BLaER1 treated with 17β-estradiol and CSF1 and Interleukin-3, amounts not matched to agents 10 nM and 100 nM (cell line): ENCODE measurements around the gene ARHGAP33.

Experiments
- H3K27ac ChIP-seq, 11 experiments: shearing (Covaris generic); formaldehyde crosslinking; 2 replicates each; pipeline ENCODE4 v1.8.1; 2022
- H3K27me3 ChIP-seq, 11 experiments: shearing (Covaris generic); formaldehyde crosslinking; 2 replicates each; pipeline ENCODE4 v1.8.1; 2022
- H3K36me3 ChIP-seq, 11 experiments: shearing (Covaris generic); formaldehyde crosslinking; 2 replicates each; pipeline ENCODE4 v1.8.1; 2022
- H3K4me1 ChIP-seq, 10 experiments: shearing (Covaris generic); formaldehyde crosslinking; 2 replicates each; pipeline ENCODE4 v1.8.1; 2022
- H3K4me2 ChIP-seq, 11 experiments: shearing (Covaris generic); formaldehyde crosslinking; 2 replicates each; pipeline ENCODE4 v1.8.1; 2022
- H3K4me3 ChIP-seq, 10 experiments: shearing (Covaris generic); formaldehyde crosslinking; 2 replicates each; pipeline ENCODE4 v1.8.1; 2022
- H3K9ac ChIP-seq, 11 experiments: shearing (Covaris generic); formaldehyde crosslinking; 2 replicates each; pipeline ENCODE4 v1.8.1; 2022
- H3K9me3 ChIP-seq, 11 experiments: shearing (Covaris generic); formaldehyde crosslinking; replicated peaks in 1 of 11; 2 replicates each; pipeline ENCODE4 v1.8.1; 2022
- H4K20me1 ChIP-seq, 11 experiments: shearing (Covaris generic); formaldehyde crosslinking; 2 replicates each; pipeline ENCODE4 v1.8.1; 2022
- Cebpa-rat ChIP-seq, 11 experiments: shearing (Covaris generic); IDR thresholded peaks; 2 replicates each; pipeline ENCODE4 v1.8.1; 2022

The ARHGAP33 gene

DNA sequence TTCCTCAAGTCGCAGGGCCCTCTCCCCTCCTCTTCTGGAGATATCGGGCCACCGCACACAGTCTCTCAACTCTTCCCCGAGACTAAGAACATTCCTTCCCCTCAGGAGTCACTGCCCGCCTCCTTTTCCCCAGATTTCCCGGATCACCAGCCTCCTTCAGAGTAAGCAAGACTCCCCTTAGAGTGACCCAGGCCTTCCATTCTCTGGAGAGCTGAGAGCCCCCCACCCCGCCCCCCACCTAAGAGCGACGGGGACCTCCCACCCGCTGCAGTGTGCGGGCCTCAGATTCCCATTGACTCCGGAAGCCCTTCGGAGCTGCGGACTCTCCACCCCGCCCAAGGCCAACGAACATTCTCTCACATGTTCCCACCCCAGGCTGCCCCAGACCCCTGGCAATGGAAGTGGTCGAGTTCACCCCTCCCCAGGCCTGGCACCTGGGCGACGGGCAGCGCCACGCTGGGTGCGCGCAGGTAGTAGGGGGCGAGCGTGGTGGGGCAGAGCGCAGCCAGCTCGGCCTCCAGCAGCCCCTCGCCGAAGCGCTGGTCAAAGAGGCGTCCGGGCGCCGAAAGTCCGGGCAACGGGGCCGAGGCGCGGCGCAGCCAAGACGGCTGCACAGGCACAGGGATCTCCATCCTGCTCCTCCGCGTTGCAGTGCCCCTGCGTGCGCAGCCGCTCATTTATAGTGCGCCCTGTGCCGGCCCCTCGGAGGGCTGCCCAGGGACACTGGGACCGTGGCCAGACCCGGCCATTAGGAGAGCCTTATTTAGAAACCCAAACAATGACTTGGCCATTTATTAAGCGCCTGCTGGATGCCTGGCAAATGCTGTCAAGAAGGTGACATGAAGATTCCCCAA, 18.8 kb upstream of the ARHGAP33 start, which contains the start of gene HSPB6:
TSS of gene HSPB6 (minus strand) at position 653 of the 854 bp plus-strand sequence. CDS start at position 632, 21 bp downstream.
- Histone ChIP-seq H4K20me1 (peaks cover 0 to 24% (median 0%) of the 10 kb centered on the region in 11 experiments; a peak in 7 of 22 replicates), H3K4me2 (peak within 1 kb of the TSS; percentile 81 to 99 (median 95)), H3K27me3 (peaks cover 0 to 14% (median 10%) of the 10 kb centered on the region in 11 experiments; a peak in 12 of 22 replicates), H3K36me3 (peaks cover 29 to 65% (median 50%) of the 10 kb centered on the region in 11 experiments), H3K4me3 (peak within 1 kb of the TSS; percentile 80 to 97 (median 89)), H3K9me3 (no peaks in the 10 kb centered on the region), H3K27ac (peak within 1 kb of the TSS in 10 of 11 experiments; percentile 76 to 97 (median 92); a peak in 20 of 22 replicates), H3K9ac (peak within 1 kb of the TSS; percentile 62 to 98 (median 93); a peak in 21 of 22 replicates), H3K4me1 (peaks cover 25 to 40% (median 31%) of the 10 kb centered on the region in 10 experiments)
- TF ChIP-seq Cebpa-rat (IDR thresholded peaks at IDR 0.05) = no peak

DNA sequence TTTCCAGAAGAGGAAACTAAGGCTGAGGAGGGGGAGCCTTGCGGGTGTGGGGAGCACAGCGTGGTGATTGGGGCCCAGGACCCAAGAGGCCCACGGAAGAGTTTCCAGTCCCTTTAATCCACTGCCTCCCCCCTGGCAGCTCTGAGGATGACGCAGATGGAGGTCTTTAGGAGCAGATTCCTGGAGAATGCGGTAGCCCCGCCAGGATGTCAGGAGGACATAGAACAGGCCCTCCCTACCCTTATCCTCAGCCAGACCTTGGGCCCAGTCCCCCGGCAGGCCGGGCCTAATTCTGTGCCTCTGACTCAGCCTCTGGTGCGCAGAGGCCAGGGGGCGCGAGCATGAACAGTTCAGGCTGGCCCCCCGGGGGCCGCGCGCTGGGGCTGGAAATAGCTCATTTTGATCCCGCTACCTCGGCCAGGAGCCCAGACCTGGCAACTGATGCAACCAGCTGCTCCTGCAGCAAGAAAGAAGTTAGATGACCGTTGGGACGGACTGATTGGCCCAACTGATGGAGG, 18.1 kb upstream of the ARHGAP33 start:
- Histone ChIP-seq H3K27ac (peak overlapping the region in 10 of 11 experiments; percentile 36 to 97 (median 76); a peak in 20 of 22 replicates), H3K36me3 (peaks cover 36 to 66% (median 51%) of the 10 kb centered on the region in 11 experiments), H3K27me3 (peaks cover 0 to 14% (median 10%) of the 10 kb centered on the region in 11 experiments; a peak in 12 of 22 replicates), H3K4me2 (peak overlapping the region; percentile 81 to 99 (median 95)), H3K9me3 (no peaks in the 10 kb centered on the region), H3K4me3 (peak overlapping the region; percentile 80 to 97 (median 89)), H4K20me1 (peaks cover 0 to 19% (median 0%) of the 10 kb centered on the region in 11 experiments; a peak in 7 of 22 replicates), H3K4me1 (peaks cover 25 to 40% (median 30%) of the 10 kb centered on the region in 10 experiments), H3K9ac (peak overlapping the region; percentile 62 to 96 (median 92); a peak in 21 of 22 replicates)
- no peak for TF ChIP-seq Cebpa-rat (IDR thresholded peaks at IDR 0.05)

DNA sequence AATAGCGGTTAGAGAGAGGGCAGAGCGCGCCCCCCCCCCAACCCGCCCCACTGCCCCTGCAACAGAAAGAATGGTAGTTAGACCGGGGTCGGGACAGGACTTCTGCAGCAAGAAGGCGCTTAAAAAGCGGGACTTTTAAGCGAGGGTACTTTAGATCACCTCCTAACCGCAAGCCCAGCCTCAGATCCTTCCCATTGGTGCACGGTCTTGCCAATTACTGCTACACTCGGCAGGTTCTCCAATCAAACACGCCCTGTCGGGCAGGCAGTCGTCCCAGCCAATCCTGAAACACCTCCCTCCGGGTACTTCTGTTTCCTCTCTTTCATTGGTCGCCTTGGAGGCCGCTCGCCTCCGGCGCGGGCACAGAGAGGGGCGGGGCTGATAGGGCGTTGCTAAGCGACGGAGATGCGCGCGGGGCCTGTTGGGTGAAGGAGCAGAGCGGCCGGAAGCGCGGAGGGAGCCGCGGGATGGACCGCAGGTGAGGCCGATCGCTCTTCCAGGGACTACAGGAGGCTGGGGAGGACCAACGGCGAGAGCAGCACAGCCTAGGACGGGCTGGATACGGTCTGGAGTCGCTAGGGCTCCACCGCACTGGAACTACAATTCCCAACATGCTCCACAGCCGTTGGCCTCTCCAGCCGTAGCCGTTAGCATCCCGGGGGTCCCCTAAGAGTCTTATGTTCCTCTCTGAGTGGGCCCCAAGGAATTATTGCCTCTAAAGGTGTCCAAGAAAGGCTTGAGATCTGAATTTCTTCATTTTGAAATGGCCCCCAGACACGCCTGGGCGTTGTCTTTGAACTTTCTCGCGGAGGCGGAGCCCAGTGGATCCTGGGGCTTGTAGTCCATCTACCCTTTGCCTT, 17.4 kb upstream of the ARHGAP33 start, which contains the start of gene PROSER3:
TSS of gene PROSER3 (plus strand) at position 428 of the 860 bp plus-strand sequence. CDS start at position 468, 40 bp downstream.
- peak within 1 kb of the TSS; percentile 88 to 98 (median 93) for H3K9ac ChIP-seq
- no peak for TF ChIP-seq Cebpa-rat (IDR thresholded peaks at IDR 0.05)
- peaks cover 25 to 40% (median 30%) of the 10 kb centered on the region in 10 experiments for H3K4me1 ChIP-seq
- peaks cover 38 to 66% (median 51%) of the 10 kb centered on the region in 11 experiments for H3K36me3 ChIP-seq
- H3K4me3 ChIP-seq = peak within 1 kb of the TSS; percentile 80 to 97 (median 89)
- H3K27ac ChIP-seq = peak within 1 kb of the TSS; percentile 87 to 98 (median 96)
- no peaks in the 10 kb centered on the region for H3K9me3 ChIP-seq
- H3K27me3 ChIP-seq = peaks cover 0 to 14% (median 10%) of the 10 kb centered on the region in 11 experiments; a peak in 12 of 22 replicates
- H4K20me1 ChIP-seq = peaks cover 0 to 19% (median 0%) of the 10 kb centered on the region in 11 experiments; a peak in 7 of 22 replicates
- peak within 1 kb of the TSS; percentile 92 to 99 (median 96) for H3K4me2 ChIP-seq

DNA sequence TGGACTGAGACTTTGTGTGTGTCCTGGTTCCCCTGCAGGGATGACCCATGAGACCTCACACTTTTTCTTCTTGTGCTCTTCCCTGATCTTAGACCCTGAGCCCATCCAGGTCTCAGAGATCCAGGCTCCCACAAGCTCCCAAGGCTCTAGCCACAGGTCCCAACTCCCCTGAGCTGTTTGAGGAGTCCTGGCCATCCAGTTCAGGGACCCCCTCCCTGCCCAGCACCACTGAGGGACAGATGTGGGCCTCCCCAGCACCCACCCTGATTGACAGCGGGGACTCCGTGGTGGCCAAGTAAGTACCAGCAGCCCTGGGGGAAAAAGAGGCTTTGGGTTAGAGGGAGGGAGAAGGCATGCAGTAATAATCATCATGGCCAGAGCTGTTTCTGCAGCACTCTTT, 15.7 kb upstream of the ARHGAP33 start:
- Histone ChIP-seq H3K4me2 (peak overlapping the region; percentile 86 to 98 (median 91); a peak in 21 of 22 replicates), H3K9ac (peak overlapping the region in 10 of 11 experiments; percentile 33 to 98 (median 92); a peak in 18 of 22 replicates), H3K4me1 (peaks cover 25 to 42% (median 30%) of the 10 kb centered on the region in 10 experiments), H3K9me3 (no peaks in the 10 kb centered on the region), H3K27ac (0 out of 22 replicates have a peak overlapping the region, but pooled peaks of 3 of the 11 experiments have one; percentile 3 to 25 (median 6)), H3K4me3 (no peak overlapping the region), H3K27me3 (peaks cover 0 to 14% (median 10%) of the 10 kb centered on the region in 11 experiments; a peak in 12 of 22 replicates), H3K36me3 (peaks cover 41 to 66% (median 53%) of the 10 kb centered on the region in 11 experiments), H4K20me1 (peaks cover 0 to 19% (median 0%) of the 10 kb centered on the region in 11 experiments; a peak in 7 of 22 replicates)
- no peak for TF ChIP-seq Cebpa-rat (IDR thresholded peaks at IDR 0.05)

- H3K9ac ChIP-seq = no peak overlapping the region
- H4K20me1 ChIP-seq = peaks cover 0 to 24% (median 0%) of the 10 kb centered on the region in 11 experiments; a peak in 7 of 22 replicates
- H3K27ac ChIP-seq = no peak overlapping the region
- no peak for TF ChIP-seq Cebpa-rat (IDR thresholded peaks at IDR 0.05)
- peaks cover 0 to 5% (median 3%) of the 10 kb centered on the region in 11 experiments; a peak in 8 of 22 replicates for H3K27me3 ChIP-seq
- peaks cover 42 to 69% (median 54%) of the 10 kb centered on the region in 11 experiments for H3K36me3 ChIP-seq
- H3K4me1 ChIP-seq = peaks cover 25 to 41% (median 30%) of the 10 kb centered on the region in 10 experiments
- H3K4me2 ChIP-seq = no peak overlapping the region
- H3K4me3 ChIP-seq = no peak overlapping the region
- no peaks in the 10 kb centered on the region for H3K9me3 ChIP-seq
Observed at GRCh38 chr19:35760711-35761349, 14.5 kb upstream of the ARHGAP33 start.

DNA sequence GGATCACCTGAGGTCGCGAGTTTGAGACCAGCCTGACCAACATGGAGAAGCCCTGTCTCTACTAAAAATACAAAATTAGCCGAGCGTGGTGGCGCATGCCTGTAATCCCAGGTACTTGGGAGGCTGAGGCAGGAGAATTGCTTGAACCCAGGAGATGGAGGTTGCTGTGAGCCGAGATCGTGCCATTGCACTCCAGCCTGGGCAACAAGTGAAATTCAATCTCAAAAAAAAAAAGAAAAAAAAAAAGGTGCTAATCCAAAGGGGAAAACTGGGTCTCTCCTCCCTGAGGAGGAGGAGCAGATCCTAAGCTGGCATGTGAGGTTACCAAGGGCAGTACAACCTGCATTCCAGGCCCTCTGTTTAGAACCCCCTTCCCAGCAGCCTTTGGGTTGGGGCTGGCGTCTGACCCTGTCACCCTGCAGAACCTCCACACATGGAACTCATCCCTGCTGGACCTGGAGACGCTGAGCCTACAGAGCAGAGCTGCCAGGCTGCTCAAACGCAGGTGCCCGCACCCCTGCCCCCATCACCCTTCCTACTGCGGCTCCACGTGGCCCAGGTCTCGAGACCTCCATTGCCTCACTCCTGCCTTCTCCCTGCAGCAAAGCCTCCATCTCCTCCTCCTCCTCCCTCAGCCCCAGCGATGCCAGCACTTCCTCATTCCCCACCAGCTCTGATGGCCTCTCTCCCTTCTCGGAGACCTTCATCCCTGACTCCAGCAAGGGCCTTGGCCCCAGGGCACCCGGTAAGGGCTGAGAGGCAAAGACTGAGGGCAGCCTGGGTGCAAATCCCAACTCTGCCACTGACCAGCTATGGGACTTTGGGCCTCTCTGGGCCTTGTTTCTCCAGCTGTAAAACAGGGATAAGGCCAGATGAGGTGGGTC, 10.7 kb upstream of the ARHGAP33 start:
- TF ChIP-seq Cebpa-rat (IDR thresholded peaks at IDR 0.05) = no peak
- H3K36me3 ChIP-seq = peaks cover 42 to 75% (median 59%) of the 10 kb centered on the region in 11 experiments

More for the DNA sequence above, 10.7 kb upstream of the ARHGAP33 start:
- no peak overlapping the region for H3K4me2 ChIP-seq
- peaks cover 0 to 24% (median 0%) of the 10 kb centered on the region in 11 experiments; a peak in 7 of 22 replicates for H4K20me1 ChIP-seq
- no peaks in the 10 kb centered on the region for H3K9me3 ChIP-seq
- H3K27me3 ChIP-seq = no peaks in the 10 kb centered on the region
- no peak overlapping the region for H3K4me3 ChIP-seq
- H3K27ac ChIP-seq = no peak overlapping the region
- peaks cover 30 to 49% (median 38%) of the 10 kb centered on the region in 10 experiments for H3K4me1 ChIP-seq
- H3K9ac ChIP-seq = no peak overlapping the region
